BJ (cell line): ENCODE results near the gene PSPN. TPM values are rescaled to one million over a fixed set of nuclear protein-coding genes. Genes with fewer than 3 reads are reported as not detected.
A peak's percentile ranks its signal among the peaks of the same experiment; 100 is the strongest.
"Not testable (repeated sequence)": the region's sequence is repeated elsewhere in the genome, so short reads cannot be mapped to it uniquely, and the experiment has no call there.

ENCODE experiments used
- CTCF ChIA-PET: fragments of 350-600 bp; formaldehyde crosslinking; extraction: SDS; loops from one replicate; lab custom pipeline; 2021; ENCODE audit warnings: antibody characterized with exemption, inconsistent platforms; lab: Yijun Ruan, JAX
- POLR2A ChIA-PET: fragments of 300-600 bp; sonication (Branson Sonifier 250); formaldehyde crosslinking; extraction: SDS; loops from one replicate; lab custom pipeline; 2021; ENCODE audit warnings: antibody characterized with exemption; lab: Charles Lee
- DNase-seq: peaks from one replicate; pipeline ENCODE4 v3.0.0-alpha.2; 2011; ENCODE audit warnings: low read depth
- H3K27me3 ChIP-seq: 2 replicates; pipeline ENCODE4 v1.6.0; 2011; ENCODE audit warnings: low read length; ENCODE audit not compliant: control insufficient read depth, insufficient read depth
- H3K36me3 ChIP-seq: 2 replicates; pipeline ENCODE4 v1.5.1; 2011; ENCODE audit warnings: low read length; ENCODE audit not compliant: control insufficient read depth, insufficient read depth
- H3K4me3 ChIP-seq: 2 replicates; pipeline ENCODE4 v1.5.1; 2011; ENCODE audit warnings: low read depth, mild to moderate bottlenecking, control low read depth, low read length
- CTCF ChIP-seq: IDR thresholded peaks from 2 replicates; pipeline ENCODE4 v1.5.1; 2011; ENCODE audit warnings: low read depth, mild to moderate bottlenecking, control low read depth, inconsistent platforms, low read length, moderate library complexity; ENCODE audit not compliant: insufficient read depth
- polyA plus RNA-seq: library from polyadenylated mRNA; depleted of rRNA; stranded (reverse); fragments of >200 nt; gene quantifications from 2 replicates; pipeline ENCODE4 v1.2.3, GENCODE V29; 2011

PSPN gene
- polyA plus RNA-seq, 1 experiment, result 0.32 TPM

DNA sequence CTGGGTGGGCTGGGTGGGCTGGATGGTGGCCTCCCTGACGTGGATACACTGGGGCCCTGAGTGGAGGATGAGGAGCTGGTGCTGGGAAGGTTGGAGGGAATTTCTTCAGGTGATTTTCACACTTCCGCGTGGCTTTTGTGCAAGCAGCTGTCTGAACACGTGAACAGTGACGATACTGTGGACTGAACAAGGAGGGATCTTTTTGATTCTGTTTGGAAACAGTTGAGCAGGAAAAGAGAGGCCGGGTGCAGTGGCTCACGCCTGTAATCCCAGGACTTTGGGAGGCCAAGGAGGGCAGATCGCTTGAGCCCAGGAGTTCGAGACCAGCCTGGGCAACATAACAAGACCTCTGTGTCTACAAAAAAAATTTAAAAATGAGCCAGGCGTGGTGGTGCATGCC is 26.3 kb upstream of the PSPN start:
- DNase-seq, result no peak
- Histone ChIP-seq H3K27me3 (no peaks in the 10 kb centered on the region), H3K36me3 (no peaks in the 10 kb centered on the region), H3K4me3 (no peak overlapping the region)
- ChIA-PET POLR2A (no interaction called here), CTCF (interaction anchor here (1.2 to 1.4 kb wide), 2 partner anchors 10 to 18 kb away, joined by 4 to 5 read pairs; no protein-coding TSS in a partner anchor)
- TF ChIP-seq CTCF, result no peak

- H3K27me3 ChIP-seq, POLR2A ChIA-PET, H3K36me3 ChIP-seq, DNase-seq, H3K4me3 ChIP-seq: not testable (repeated sequence)
- CTCF ChIA-PET, result interaction anchor here (0.6 kb wide), 1 partner anchor 68 kb away, joined by 4 read pairs; no protein-coding TSS in a partner anchor
Measured at GRCh38 chr19:6400062-6400944, 24.6 kb upstream of the PSPN start.

DNA sequence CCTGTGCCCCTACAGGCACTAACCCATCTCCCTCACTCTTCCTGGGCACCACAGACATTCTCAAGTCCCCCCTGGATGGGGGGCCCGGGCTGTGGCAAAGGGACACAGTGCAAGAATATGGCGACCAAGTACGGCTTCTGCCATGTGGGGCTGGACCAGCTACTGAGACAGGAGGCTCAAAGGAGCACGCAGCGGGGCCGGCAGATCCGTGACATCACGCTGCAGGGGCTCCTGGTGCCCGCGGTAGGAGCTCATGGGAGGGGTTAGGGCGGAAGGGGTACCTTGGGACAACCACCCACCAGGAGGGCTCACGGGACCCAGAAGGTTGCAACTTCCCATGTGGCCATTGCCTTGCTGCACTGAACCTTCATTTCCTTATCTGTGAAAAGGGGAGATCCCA is 20.6 kb upstream of the PSPN start:
- TF ChIP-seq CTCF, result no peak
- ChIA-PET CTCF (no interaction called here), POLR2A (no interaction called here)
- H3K27me3 ChIP-seq, result no peaks in the 10 kb centered on the region
- no peak overlapping the region for H3K4me3 ChIP-seq
- 0 out of 2 replicates have a peak, but pooled peaks cover 1% of the 10 kb centered on the region for H3K36me3 ChIP-seq
- DNase-seq, result no peak

GRCh38 chr19:6394831-6395230 is 19.1 kb upstream of the PSPN start:
- CTCF ChIA-PET, result no interaction called here
- no peak overlapping the region for H3K4me3 ChIP-seq
- no peak for TF ChIP-seq CTCF
- no peaks in the 10 kb centered on the region for H3K27me3 ChIP-seq
- 0 out of 2 replicates have a peak, but pooled peaks cover 1% of the 10 kb centered on the region for H3K36me3 ChIP-seq
- DNase-seq, result no peak
- POLR2A ChIA-PET, result no interaction called here

- Histone ChIP-seq H3K4me3 (peak overlapping the region; percentile 91), H3K27me3 (no peaks in the 10 kb centered on the region), H3K36me3 (peaks cover 5% of the 10 kb centered on the region)
- ChIA-PET CTCF (interaction anchor here (0.7 to 1.5 kb wide), 4 partner anchors 19 to 56 kb away, joined by 3 read pairs; partner anchors contain the start of gene KHSRP), POLR2A (interaction anchor here (0.6 kb wide), 1 partner anchor 327 kb away, joined by 5 read pairs; no protein-coding TSS in a partner anchor)
- TF ChIP-seq CTCF, result no peak
- no peak for DNase-seq
Measured at GRCh38 chr19:6393983-6394412, 18.3 kb upstream of the PSPN start.
